Activated T-cell treated with anti-CD3 and anti-CD28 coated beads, Interleukin-2, amount 50 U/mL, for 1 hour (primary cell): Measurements from ENCODE around the gene BRAF.
"Not testable (repeated sequence)": the region's sequence is repeated elsewhere in the genome, so short reads cannot be mapped to it uniquely, and the experiment has no call there.

ENCODE experiments used
- DNase-seq: peaks from one replicate; pipeline ENCODE4 v3.0.0-alpha.2; 2020

Gene BRAF

GRCh38 chr7:140767418-140767817 is 157.3 kb downstream of the BRAF start:
- DNase-seq, result no peak

- not testable (repeated sequence) for DNase-seq
These were observed 159.3 kb downstream of the BRAF start for GRCh38 chr7:140765441-140765840.

GRCh38 chr7:140763166-140763565 is 161.6 kb downstream of the BRAF start:
- not testable (repeated sequence) for DNase-seq

GRCh38 chr7:140761375-140761774 is 163.4 kb downstream of the BRAF start:
- DNase-seq, result not testable (repeated sequence)

GRCh38 chr7:140754506-140754905 is 170.2 kb downstream of the BRAF start:
- DNase-seq, result no peak

- no peak for DNase-seq
These were observed 172.2 kb downstream of the BRAF start for GRCh38 chr7:140752533-140752932.

GRCh38 chr7:140746751-140747150 is 178.0 kb downstream of the BRAF start:
- DNase-seq, result no peak

- DNase-seq, result no peak
These were observed 179.3 kb downstream of the BRAF start for GRCh38 chr7:140745266-140746058.

- DNase-seq, result no peak
These were observed 180.7 kb downstream of the BRAF start for GRCh38 chr7:140744005-140744404.

- not testable (repeated sequence) for DNase-seq
These were observed 181.5 kb downstream of the BRAF start for GRCh38 chr7:140743255-140743654.

GRCh38 chr7:140738280-140738679 is 186.4 kb downstream of the BRAF start:
- DNase-seq, result no peak

- DNase-seq, result no peak
These were observed 190.0 kb downstream of the BRAF start for GRCh38 chr7:140734729-140735128.

- DNase-seq, result no peak
These were observed 190.6 kb downstream of the BRAF start for GRCh38 chr7:140734096-140734495.

GRCh38 chr7:140732416-140732815 is 192.3 kb downstream of the BRAF start:
- DNase-seq, result no peak

GRCh38 chr7:140726281-140726680 is 198.4 kb downstream of the BRAF start:
- no peak for DNase-seq

- no peak for DNase-seq
These were observed 200.0 kb downstream of the BRAF start for GRCh38 chr7:140724706-140725105.

- DNase-seq, result no peak
These were observed 201.2 kb downstream of the BRAF start for GRCh38 chr7:140723574-140723973.

GRCh38 chr7:140723006-140723405 is 201.7 kb downstream of the BRAF start:
- DNase-seq, result peak; percentile 44

- DNase-seq, result no peak
These were observed 202.5 kb downstream of the BRAF start for GRCh38 chr7:140722254-140722653.

- no peak for DNase-seq
These were observed 205.0 kb downstream of the BRAF start for GRCh38 chr7:140719721-140720120.

- no peak for DNase-seq
These were observed 210.2 kb downstream of the BRAF start for GRCh38 chr7:140714331-140715040.

GRCh38 chr7:140712392-140712791 is 212.3 kb downstream of the BRAF start:
- DNase-seq, result not testable (repeated sequence)

- DNase-seq, result not testable (repeated sequence)
These were observed 216.0 kb downstream of the BRAF start for GRCh38 chr7:140708764-140709163.

GRCh38 chr7:140707132-140707531 is 217.6 kb downstream of the BRAF start:
- DNase-seq, result no peak
